Activated naive CD8-positive, alpha-beta T cell treated with anti-CD3 and anti-CD28 coated beads, Interleukin-2, amount 10 ng/mL, durations not matched to agents 7 days and 5 days (primary cell): ENCODE measurements around the gene LZIC. TPM values are rescaled to one million over a fixed set of nuclear protein-coding genes. Genes with fewer than 3 reads are reported as not detected.

ENCODE experiments used
- ATAC-seq: fragments of 150-1000 bp; cut with Tn5 transposase; one replicate; pipeline ENCODE4 v1.10.0; 2021; ENCODE audit warnings: low read depth, moderate library complexity
- POLR2A ChIA-PET: fragments of 350-600 bp; sonication (Branson Sonifier 250); formaldehyde crosslinking; loops from one replicate; lab custom pipeline; 2021; ENCODE audit warnings: antibody characterized with exemption; lab: Charles Lee
- DNase-seq: peaks from one replicate; pipeline ENCODE4 v3.0.0; 2021
- H3K27ac Mint-ChIP-seq: one replicate; pipeline ENCODE4 v1.8.0; 2022; ENCODE audit warnings: mild to moderate bottlenecking, mixed read lengths
- H3K27me3 Mint-ChIP-seq: one replicate; pipeline ENCODE4 v1.8.0; 2022; ENCODE audit warnings: mild to moderate bottlenecking, moderate library complexity, mixed read lengths
- H3K36me3 Mint-ChIP-seq: one replicate; pipeline ENCODE4 v1.8.0; 2021; ENCODE audit warnings: mild to moderate bottlenecking, mixed read lengths
- H3K4me1 Mint-ChIP-seq: one replicate; pipeline ENCODE4 v1.8.0; 2021; ENCODE audit warnings: mixed read lengths
- H3K4me3 Mint-ChIP-seq: one replicate; pipeline ENCODE4 v1.8.0; 2022; ENCODE audit warnings: mild to moderate bottlenecking, moderate library complexity, mixed read lengths
- H3K9me3 Mint-ChIP-seq: one replicate; pipeline ENCODE4 v1.8.0; 2021; ENCODE audit warnings: mixed read lengths
- total RNA-seq, 2 experiments: library from RNA; stranded (reverse); gene quantifications; one replicate each; pipeline ENCODE4 v1.2.3, GENCODE V29; 2021

LZIC gene
- total RNA-seq: 10 to 100 TPM; 27.7 to 28.6 TPM

- Mint-ChIP-seq H3K27ac (peak within 1 kb of the TSS; percentile 97), H3K4me1 (peaks cover 5% of the 10 kb centered on the region), H3K9me3 (no peaks in the 10 kb centered on the region), H3K27me3 (no peaks in the 10 kb centered on the region), H3K4me3 (peak within 1 kb of the TSS; percentile 98), H3K36me3 (peaks cover 3% of the 10 kb centered on the region)
- DNase-seq: peak; percentile 95
- ATAC-seq: peak; percentile 96
- POLR2A ChIA-PET: interaction anchor here (0.6 to 1.5 kb wide), 7 partner anchors 33 to 285 kb away, joined by 3 to 9 read pairs (median 4); partner anchors contain the start of gene CTNNBIP1
These were observed at the start of gene LZIC, which contains the start of gene NMNAT1 for GRCh38 chr1:9942939-9943788. Gene LZIC (minus strand): TSS chr1:9943391. CDS start chr1:9936619, 6,772 bp downstream. Gene NMNAT1 (plus strand): TSS chr1:9943475. CDS start chr1:9972074, 28,599 bp downstream.

DNA sequence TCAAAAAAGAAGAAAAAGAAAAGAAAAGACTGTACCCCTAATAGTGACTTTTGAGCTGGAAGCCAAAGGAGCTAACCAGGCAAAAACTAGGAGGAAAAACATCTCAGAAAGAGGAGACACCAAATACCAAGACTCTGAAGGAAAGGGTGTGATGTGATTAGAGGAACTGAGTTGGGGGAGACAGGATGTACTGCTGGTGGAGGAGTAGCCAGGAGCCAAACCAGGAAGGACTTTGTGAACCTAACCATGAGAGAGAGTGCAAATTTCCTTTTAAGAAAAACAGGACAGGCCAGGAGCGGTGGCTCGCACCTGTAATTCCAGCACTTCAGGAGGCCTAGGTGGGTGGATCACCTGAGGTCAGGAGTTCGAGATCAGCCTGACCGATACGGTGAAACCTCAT lies 49.7 kb upstream of the LZIC start:
- H3K36me3 Mint-ChIP-seq: no peaks in the 10 kb centered on the region
- POLR2A ChIA-PET: no interaction called here
- H3K27ac Mint-ChIP-seq: no peak overlapping the region
- DNase-seq: no peak
- no peaks in the 10 kb centered on the region for H3K9me3 Mint-ChIP-seq
- no peak for ATAC-seq
- peaks cover 3% of the 10 kb centered on the region for H3K4me1 Mint-ChIP-seq
- H3K27me3 Mint-ChIP-seq: peaks cover 35% of the 10 kb centered on the region
- H3K4me3 Mint-ChIP-seq: no peak overlapping the region

DNA sequence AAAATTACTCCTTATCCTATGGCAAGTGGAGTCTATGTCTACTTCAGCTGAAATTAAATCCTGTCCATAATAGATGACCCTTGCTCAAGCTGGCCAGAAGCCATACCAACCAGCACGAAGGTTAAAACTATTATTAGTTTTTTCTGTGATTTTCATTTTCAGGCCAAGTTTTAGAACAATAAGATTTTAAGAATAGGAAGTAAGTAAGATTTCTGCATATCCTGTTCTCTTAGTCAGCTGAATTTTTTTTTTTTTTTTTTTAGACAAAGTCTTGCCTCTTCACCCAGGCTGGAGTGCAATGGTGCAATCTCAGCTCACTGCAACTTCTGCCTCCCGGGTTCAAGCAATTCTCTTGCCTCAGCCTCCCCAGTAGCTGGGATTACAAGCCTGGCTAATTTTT lies 47.8 kb upstream of the LZIC start:
- H3K27me3 Mint-ChIP-seq: peaks cover 20% of the 10 kb centered on the region
- no peak overlapping the region for H3K4me3 Mint-ChIP-seq
- H3K9me3 Mint-ChIP-seq: no peaks in the 10 kb centered on the region
- DNase-seq: no peak
- H3K36me3 Mint-ChIP-seq: no peaks in the 10 kb centered on the region
- no peaks in the 10 kb centered on the region for H3K4me1 Mint-ChIP-seq
- POLR2A ChIA-PET: no interaction called here
- H3K27ac Mint-ChIP-seq: no peak overlapping the region
- ATAC-seq: no peak

DNA sequence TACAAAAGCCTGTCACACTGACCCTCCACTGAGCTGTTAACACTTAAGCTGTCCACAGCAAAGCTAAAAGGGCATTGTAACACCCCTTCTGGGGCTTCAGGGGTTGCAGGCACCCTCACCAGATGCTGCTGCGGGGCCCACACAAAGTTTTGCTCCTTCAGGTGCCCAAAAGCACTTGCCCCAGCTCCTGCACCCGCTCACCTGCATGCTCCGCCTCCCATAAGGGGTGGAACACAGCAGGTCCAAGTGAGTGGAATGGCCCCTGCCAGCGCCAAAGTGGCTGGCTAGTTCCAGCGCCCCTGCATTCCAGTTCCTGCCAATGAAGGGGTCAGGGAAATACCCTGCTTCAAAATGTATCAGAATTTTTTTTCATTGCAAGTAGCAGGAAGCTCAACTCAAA lies 46.6 kb upstream of the LZIC start:
- POLR2A ChIA-PET: no interaction called here
- H3K27ac Mint-ChIP-seq: no peak overlapping the region
- H3K9me3 Mint-ChIP-seq: no peaks in the 10 kb centered on the region
- peaks cover 10% of the 10 kb centered on the region for H3K27me3 Mint-ChIP-seq
- DNase-seq (no peak), ATAC-seq (no peak)
- H3K4me1 Mint-ChIP-seq: no peaks in the 10 kb centered on the region
- H3K36me3 Mint-ChIP-seq: no peaks in the 10 kb centered on the region
- no peak overlapping the region for H3K4me3 Mint-ChIP-seq

DNA sequence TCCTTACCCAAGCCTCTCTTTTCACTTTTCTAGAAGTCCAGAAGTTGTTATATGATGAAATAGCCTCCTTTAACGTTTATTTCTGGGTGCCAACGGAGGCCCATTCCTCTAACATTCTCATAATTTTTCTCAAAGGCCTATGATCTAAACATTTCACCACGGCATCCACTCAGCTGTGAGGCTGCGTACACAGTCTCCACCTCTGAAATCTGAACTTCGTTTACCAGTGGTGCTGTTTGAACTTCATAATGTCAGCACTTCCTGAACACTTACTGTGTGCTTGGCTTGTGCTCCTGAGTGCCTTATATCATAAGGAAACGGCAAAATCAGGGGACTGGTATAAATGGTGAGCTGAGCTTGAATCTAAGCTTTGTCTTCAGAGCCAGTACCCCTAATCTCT lies 41.8 kb upstream of the LZIC start:
- Mint-ChIP-seq H3K27ac (no peak overlapping the region), H3K36me3 (peaks cover 3% of the 10 kb centered on the region)
- no peak for ATAC-seq

DNA sequence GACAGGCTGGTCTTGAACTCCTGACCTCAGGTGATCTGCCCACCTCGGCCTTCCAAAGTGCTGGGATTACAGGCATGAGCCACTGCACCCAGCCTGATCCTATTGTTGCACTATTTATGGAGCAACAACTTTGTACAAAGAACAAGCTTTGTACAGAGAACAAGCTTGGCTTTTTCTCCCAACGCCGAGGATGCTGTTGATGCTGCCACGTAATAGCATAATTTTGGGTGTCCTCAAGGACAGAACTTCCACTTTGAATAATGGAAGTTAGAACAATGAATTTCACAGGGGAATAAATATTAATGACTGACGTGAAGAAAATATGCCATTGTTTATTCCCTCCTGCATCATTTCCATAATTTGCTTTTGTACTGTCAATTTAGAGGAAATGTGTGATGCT lies 41.1 kb upstream of the LZIC start:
- POLR2A ChIA-PET: interaction anchor here (0.6 kb wide), 1 partner anchor 10 kb away, joined by 4 read pairs; no protein-coding TSS in a partner anchor
- Mint-ChIP-seq H3K4me3 (no peak overlapping the region), H3K9me3 (no peaks in the 10 kb centered on the region), H3K27me3 (no peaks in the 10 kb centered on the region), H3K27ac (no peak overlapping the region), H3K4me1 (no peaks in the 10 kb centered on the region), H3K36me3 (peaks cover 3% of the 10 kb centered on the region)
- DNase-seq: no peak
- ATAC-seq: no peak

More for the DNA sequence above, 41.8 kb upstream of the LZIC start:
- H3K4me1 Mint-ChIP-seq: no peaks in the 10 kb centered on the region
- POLR2A ChIA-PET: no interaction called here
- no peaks in the 10 kb centered on the region for H3K27me3 Mint-ChIP-seq
- DNase-seq: no peak
- H3K4me3 Mint-ChIP-seq: no peak overlapping the region
- no peaks in the 10 kb centered on the region for H3K9me3 Mint-ChIP-seq

- DNase-seq (no peak), ATAC-seq (no peak)
- Mint-ChIP-seq H3K27me3 (no peaks in the 10 kb centered on the region), H3K4me1 (no peaks in the 10 kb centered on the region), H3K27ac (no peak overlapping the region), H3K4me3 (no peak overlapping the region), H3K9me3 (no peaks in the 10 kb centered on the region), H3K36me3 (peaks cover 2% of the 10 kb centered on the region)
- POLR2A ChIA-PET: interaction anchor here (0.7 kb wide), 1 partner anchor 15 kb away, joined by 3 read pairs; no protein-coding TSS in a partner anchor
These were observed 17.7 kb upstream of the LZIC start for GRCh38 chr1:9960706-9961562.

DNA sequence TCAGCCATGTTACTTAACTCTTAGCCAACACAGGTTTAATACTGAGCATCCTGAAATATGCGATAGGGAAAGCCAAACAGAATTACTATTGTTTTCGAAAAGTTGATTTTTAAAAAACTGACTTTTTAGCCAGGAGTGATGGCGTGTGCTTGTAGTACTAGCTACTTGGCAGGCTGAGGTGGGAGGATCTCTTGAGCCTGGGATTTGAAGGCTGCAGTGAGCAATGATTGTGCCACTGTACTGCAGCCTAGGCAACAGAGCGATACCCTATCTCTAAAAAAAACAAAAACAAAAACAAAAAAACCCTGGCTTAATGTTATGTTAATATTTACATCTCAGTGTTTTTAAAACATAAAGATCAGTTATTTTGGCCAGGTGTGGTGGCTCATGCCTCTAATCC lies 16.8 kb upstream of the LZIC start:
- Mint-ChIP-seq H3K27ac (no peak overlapping the region), H3K4me3 (no peak overlapping the region), H3K4me1 (no peaks in the 10 kb centered on the region), H3K36me3 (peaks cover 2% of the 10 kb centered on the region), H3K9me3 (no peaks in the 10 kb centered on the region), H3K27me3 (no peaks in the 10 kb centered on the region)
- no peak for DNase-seq
- ATAC-seq: no peak
- POLR2A ChIA-PET: no interaction called here

- H3K36me3 Mint-ChIP-seq: no peaks in the 10 kb centered on the region
- H3K4me3 Mint-ChIP-seq: no peak overlapping the region
- no peaks in the 10 kb centered on the region for H3K4me1 Mint-ChIP-seq
- DNase-seq: no peak
- no peak overlapping the region for H3K27ac Mint-ChIP-seq
- H3K27me3 Mint-ChIP-seq: no peaks in the 10 kb centered on the region
- ATAC-seq: no peak
- POLR2A ChIA-PET: no interaction called here
- no peaks in the 10 kb centered on the region for H3K9me3 Mint-ChIP-seq
These were observed 14.5 kb upstream of the LZIC start for GRCh38 chr1:9957726-9958125.

GRCh38 chr1:9946315-9946714 lies 3.1 kb upstream of the LZIC start:
- Mint-ChIP-seq H3K27ac (no peak overlapping the region), H3K36me3 (peaks cover 3% of the 10 kb centered on the region), H3K4me1 (peaks cover 12% of the 10 kb centered on the region), H3K27me3 (no peaks in the 10 kb centered on the region), H3K4me3 (no peak overlapping the region), H3K9me3 (no peaks in the 10 kb centered on the region)
- ATAC-seq: no peak
- DNase-seq: no peak
- POLR2A ChIA-PET: no interaction called here

GRCh38 chr1:9942399-9942938 lies 722 bp downstream of the LZIC start:
- Mint-ChIP-seq H3K36me3 (peaks cover 3% of the 10 kb centered on the region), H3K4me3 (peak overlapping the region; percentile 98), H3K9me3 (no peaks in the 10 kb centered on the region), H3K27me3 (no peaks in the 10 kb centered on the region), H3K27ac (peak overlapping the region; percentile 97), H3K4me1 (peaks cover 5% of the 10 kb centered on the region)
- POLR2A ChIA-PET: interaction anchor here (0.5 to 1.5 kb wide), 5 partner anchors 23 to 65 kb away, joined by 3 to 9 read pairs (median 5); partner anchors contain the start of gene CTNNBIP1
- ATAC-seq (peak; percentile 48), DNase-seq (no peak)

DNA sequence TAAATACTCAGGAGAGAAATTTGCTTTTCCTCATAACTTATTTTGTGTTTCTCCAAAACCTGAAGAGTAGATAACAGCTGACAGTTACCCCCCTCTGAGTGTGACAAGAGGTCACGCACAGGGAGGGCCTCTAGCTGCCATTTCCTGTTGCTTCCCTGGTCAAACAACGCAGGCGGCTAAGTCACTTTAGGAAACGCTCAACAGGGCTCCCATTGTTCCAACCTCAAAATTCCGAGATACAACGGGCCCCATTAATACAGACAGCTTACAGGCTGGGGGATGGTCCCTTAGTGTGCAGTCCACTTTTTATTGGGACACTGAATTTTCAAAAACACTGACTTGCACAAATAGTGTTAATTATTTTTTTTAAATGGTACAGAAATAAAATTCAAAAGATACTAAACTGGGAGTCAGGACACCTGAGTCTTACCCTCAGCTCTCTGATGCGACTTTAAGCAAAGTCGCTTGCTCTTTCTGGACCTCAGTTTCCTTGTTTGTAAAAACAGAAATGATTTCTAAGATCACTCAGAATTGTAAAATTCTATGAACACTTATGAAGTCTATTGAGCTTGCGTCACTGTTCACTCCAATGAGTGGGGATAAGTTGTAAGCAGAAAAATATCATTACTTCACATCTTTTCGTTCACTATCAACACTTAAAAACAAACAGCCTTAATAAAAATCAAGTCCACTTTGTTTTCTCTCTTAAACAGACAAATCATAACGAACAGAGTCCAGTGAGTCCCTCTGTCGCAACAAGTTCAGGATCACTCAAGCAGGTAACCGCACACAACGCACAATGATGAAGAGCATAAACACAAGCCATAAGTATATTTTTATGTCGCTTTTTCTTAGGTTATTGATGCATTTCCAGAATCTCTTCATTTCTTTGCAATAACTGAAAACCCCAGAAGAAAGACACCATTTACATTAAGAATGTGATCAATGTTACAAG lies 13.5 kb downstream of the LZIC start:
- Mint-ChIP-seq H3K36me3 (peaks cover 3% of the 10 kb centered on the region), H3K27me3 (no peaks in the 10 kb centered on the region), H3K4me3 (no peak overlapping the region), H3K4me1 (peaks cover 5% of the 10 kb centered on the region), H3K27ac (no peak overlapping the region), H3K9me3 (no peaks in the 10 kb centered on the region)
- DNase-seq (no peak), ATAC-seq (no peak)
- POLR2A ChIA-PET: no interaction called here
